ENCODE results near the gene RFC2. TPM values are rescaled to one million over a fixed set of nuclear protein-coding genes. Genes with fewer than 3 reads are reported as not detected.
"Not testable (repeated sequence)": the region's sequence is repeated elsewhere in the genome, so short reads cannot be mapped to it uniquely, and the experiment has no call there.

Gene RFC2
- total RNA-seq, 1 donor from 2014 or later: 15.7 TPM

GRCh38 chr7:74283858-74284447 lies 29.8 kb upstream of the RFC2 start:
- DNase-seq (ENCODE audit: low read depth in 2 of 2): no peak

- no peak for DNase-seq (ENCODE audit: low read depth in 2 of 2)
Observed at GRCh38 chr7:74282748-74283459, 28.7 kb upstream of the RFC2 start.

DNA sequence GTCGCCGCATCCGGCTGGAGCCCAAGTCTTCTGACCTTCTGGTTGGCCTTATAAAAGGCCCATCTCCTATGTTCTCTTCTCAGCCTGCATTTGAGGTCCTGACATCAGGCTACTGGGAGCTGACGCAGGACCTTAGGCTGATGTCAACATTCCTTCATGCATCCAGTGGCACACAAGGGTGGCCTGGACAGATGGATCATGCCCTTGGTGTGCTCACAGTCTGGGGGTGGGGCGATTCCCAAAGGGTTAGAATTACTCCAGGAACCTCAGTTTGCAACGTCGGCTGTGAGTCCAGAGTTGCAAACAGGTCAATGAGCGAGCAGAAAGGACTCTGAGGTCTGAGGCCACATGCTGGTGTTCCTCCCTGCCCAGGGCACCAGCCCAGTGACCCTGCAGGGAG lies 26.8 kb upstream of the RFC2 start:
- no peak for DNase-seq (ENCODE audit: low read depth in 2 of 2)

DNA sequence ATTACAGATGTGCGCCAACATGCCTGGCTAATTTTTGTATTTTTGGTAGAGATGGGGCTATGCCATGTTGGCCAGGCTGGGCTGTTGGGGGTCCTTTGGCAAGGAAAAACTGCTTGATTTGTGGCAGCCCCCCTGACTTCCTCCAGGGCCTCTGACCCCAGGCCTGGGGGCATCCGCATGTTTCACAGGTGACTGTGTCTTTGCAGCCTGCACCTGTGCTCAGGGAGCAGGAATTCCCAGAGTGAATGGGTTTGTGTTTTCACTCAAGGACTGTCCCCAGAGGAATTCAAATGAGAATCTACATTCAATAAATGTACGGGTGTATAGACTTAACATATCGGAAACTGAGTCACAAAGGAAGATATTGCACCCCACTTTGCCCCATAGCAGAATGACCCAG lies 23.4 kb upstream of the RFC2 start:
- DNase-seq (ENCODE audit: low read depth in 2 of 2): no peak

DNA sequence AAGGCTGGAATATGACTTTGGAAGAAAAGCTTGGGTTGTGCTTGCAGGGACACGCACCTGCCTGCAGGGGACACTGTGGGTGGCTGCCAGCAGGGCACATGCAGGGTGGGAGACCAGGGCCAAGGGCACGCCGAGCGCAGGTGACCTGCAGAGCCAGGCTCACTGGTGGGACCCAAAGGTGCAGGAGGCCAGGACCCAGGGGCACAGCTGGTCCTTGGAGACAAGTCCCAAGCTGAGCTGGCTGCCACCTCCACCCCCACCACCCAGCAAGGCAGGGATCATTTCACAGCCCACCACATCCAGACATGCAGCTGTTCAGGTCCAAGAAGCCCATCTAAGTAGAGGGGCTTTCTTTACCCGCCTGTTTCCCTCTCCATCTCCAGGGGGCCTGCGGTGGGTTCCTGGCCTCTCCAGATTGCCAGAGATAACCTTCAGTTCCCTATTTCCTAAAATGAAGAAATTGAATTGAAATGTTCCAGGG lies 21.2 kb upstream of the RFC2 start:
- peak; percentile 51 to 61 for DNase-seq (ENCODE audit: low read depth in 2 of 2)

DNA sequence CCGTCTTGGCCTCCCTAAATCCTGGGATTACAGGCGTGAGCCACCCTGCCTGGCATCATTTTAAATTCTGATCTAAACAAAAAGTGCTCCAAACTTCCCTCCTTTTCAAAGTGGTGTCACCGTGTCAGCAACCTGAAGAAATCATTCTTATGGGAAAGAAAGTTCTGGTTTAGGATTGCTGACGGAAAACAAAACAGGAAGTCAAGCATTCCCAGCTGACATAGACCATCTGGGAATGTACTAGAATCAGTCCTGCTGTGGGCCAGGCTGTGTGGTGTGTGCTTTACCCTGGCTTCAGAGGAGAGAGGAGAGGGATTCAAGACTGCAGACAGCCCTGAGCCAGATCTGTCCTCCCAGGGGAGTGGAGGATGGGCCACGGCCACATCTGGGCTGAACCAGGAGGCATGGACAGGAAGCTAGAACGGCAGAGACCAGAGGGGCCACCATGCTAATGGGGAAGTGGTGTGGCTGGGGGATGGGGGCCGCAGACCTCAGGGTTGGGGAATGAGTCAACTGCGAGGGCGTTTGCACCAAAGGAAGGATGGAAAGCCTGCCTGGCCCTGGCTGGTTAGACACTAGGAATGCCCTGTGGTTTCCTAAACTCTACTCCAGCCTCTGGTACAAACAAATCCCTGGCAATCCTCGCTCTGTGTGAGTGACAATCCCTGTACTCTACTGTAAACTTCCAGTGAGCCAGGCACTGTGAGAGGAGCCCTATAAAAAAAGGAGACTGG lies 18.3 kb upstream of the RFC2 start:
- peak; percentile 90 to 91 for DNase-seq (ENCODE audit: low read depth in 2 of 2)

DNA sequence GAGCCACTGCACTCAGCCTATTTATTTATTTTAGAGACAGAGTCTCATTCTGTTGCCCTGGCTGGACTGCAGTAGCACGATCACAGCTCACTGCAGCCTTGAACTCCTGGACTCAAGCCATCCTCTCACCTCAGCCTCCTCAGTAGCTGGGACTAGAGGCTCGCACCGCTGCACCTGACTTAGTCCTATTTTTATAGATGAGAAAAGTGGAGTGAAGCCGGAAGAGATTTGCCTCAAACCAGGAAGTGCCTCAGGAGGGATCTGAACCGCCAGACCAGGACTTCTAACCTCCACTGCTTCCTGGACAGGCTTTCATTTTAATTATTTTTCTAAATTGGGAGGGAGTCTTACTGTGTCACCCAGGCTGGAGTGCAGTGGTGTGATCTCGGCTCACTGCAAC lies 17.5 kb upstream of the RFC2 start:
- DNase-seq (ENCODE audit: low read depth in 2 of 2): peak; percentile 56 to 79

- peak; percentile 66 to 76 for DNase-seq (ENCODE audit: low read depth in 2 of 2)
Observed at GRCh38 chr7:74269757-74270277, 15.6 kb upstream of the RFC2 start.

DNA sequence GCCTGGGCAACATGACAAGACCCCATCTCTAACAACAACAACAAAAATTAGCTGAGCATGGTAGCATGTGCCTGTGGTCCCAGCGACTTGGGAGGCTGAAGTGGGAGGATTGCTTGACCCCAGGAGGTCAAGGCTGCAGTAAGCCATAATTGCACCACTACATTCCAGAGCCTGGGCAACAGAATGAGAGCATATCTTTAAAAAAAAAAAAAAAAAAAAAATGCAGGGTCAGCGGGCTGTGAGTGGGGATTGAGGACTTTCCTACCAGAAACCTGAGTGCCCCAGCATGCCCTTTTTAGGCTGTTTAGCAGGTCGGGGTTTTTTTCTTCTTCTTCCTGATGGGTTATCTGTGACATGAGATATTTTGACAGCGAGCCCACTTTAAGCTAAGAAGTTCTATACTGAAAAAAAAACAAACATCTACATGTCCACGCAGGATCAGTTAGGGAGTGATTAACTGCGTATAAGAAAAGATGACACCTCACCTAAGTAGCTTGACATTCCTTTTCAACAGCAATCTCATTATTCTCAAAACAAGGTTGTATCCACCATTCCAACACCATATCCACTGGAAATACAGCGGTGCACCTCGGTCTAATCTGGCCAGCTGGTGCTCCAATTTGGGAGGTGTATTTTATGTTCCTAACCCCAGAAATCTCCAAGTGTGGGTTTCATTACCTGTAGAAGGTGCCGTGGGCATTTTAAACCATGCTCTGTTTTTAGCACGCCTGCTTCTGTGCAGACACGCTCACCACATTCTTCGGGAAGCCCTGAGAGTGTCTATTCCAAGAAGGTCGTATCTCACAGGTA lies 13.8 kb upstream of the RFC2 start:
- no peak for DNase-seq (ENCODE audit: low read depth in 2 of 2)

DNA sequence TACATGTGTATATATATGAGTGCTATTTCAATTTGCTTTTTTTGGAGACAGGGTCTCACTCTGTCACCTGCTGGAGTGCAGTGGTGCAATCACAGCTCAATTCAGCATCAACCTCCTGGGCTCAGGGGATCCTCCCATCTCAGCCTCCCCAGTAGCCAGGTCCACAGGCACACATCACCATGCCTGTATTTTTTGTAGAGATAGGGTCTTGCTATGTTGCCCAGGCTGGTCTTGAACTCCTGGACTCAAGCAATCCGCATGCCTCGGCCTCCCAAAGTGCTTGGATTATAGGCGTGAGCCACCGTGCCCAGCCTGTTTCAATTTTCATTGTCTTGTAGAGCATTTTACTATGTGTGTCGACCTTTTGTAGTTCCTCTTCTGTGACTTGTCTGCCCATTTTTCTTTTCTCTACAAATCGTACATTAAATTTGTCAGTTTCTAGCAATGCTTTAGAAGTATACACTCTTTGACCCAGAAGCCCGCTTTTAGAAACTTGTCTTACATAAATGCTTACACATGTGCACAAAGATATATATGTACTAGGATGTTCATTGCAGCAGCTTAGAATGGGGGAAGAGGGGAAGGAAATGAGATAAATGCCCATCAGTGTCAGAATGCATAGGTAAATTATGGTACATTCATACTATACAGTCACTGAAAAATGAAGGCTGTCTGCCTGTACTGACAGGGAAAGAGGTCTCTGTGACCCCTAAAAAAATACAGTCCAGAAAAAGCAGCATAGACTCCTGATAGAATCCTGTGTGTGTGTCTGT lies 12.2 kb upstream of the RFC2 start:
- no peak for DNase-seq (ENCODE audit: low read depth in 2 of 2)

- DNase-seq (ENCODE audit: low read depth in 2 of 2): no peak
Observed at GRCh38 chr7:74263399-74264120, 9.4 kb upstream of the RFC2 start.

- DNase-seq (ENCODE audit: low read depth in 2 of 2): peak in 1 of 2 donors; percentile 20
Observed at GRCh38 chr7:74262639-74263398, 8.6 kb upstream of the RFC2 start.

- no peak for DNase-seq (ENCODE audit: low read depth in 2 of 2)
Observed at GRCh38 chr7:74258639-74259038, 4.4 kb upstream of the RFC2 start.

DNA sequence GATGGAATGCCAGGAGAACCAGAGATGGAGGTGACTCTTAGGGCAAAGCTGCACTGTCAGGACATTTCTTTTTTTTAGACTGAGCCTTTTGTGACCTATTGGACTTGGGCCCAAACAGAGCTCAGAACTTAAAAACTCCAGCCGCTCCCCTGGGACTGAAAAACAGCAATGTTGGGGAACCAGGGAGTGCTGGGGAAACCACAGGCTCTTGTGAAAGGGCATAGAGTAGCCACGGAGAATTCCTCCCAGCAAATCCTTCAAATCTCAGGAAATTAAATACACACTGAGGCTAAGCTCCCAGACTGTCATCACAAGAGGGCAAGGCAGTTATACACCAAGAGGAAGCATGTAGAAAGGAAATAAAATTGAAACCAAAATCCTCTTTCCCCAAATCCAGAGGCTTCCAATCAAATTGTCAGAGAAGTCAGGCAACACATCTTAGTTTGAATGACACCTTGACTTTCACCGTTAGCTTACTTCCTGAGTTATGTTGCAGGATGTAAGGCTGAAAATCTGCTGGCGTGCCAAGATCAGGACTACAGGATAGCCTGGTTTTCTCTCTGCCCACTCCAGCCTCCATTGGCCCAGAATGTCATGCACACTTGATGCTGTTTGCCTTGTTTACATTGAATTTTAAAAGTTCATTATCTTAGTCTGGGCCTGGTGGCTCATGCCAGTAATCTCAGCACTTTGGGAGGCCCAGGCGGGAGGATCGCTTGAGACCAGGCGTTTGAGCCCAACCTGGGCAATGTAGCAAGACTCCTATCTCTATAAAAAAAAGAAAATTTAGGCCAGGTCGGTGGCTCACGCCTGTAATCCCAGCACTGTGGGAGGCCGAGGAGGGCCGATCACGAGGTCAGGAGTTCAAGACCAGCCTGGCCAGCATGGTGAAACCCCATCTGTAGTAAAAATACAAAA lies 2.6 kb upstream of the RFC2 start:
- peak in 1 of 2 donors; percentile 35 for DNase-seq (ENCODE audit: low read depth in 2 of 2)

DNA sequence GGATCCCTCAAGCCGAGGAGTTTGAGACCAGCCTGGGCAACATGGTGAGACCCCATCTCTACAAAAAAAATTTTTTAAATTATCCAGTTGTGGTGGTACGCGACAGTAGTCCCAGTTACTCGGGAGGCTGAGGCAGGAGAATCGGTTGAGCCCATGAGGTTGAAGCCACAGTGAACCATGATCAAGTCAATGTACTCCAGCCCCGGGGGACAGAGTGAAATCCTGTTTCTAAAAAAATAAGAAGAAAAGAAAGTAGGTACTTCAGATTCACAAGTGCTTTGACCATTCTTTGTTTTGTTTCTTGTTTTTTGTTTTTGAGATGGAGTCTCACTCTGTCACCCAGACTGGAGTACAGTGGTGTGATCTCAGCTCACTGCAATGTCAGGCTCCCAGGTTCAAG lies 1.3 kb upstream of the RFC2 start:
- not testable (repeated sequence) for DNase-seq (ENCODE audit: low read depth in 2 of 2)

DNA sequence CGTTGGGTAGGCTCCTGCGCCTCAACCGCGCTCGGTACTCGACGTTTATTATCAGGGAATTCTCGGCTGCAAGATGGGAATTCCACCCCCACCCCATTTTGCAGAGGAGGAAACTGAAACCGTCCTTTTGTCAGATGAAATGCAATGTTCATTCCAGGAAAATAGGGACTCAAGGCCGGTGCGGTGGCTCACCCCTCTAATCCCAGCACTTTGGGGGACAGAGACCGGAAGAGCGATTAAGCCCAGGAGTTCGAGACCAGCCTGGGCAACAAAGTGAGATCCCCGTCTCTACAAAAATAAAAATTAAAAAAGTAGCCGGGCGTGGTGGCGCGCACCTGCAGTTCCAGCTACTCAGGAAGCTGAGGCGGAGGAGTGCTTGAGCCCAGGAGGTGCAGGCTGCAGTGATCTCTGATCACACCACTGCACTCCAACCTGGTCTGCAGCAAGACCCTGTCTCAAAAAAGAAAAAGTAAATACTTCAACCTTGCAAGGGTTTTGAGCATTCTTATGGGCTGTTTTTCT lies 720 bp upstream of the RFC2 start:
- no peak for DNase-seq (ENCODE audit: low read depth in 2 of 2)

DNA sequence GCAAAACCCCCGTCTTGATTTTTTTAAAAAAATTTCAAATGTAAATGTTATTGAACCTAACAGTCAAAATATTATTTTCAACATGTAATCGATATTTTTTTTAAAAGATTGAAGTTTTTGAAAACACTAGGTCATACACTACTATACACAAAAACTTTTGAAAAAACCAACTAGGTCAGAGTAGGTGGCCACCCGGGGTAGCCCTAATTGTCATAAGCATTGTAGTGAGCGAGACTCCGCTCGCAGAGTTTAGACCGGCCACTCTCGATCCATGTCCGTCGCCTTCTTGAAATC lies 417 bp downstream of the RFC2 start:
- peak in 1 of 2 donors; percentile 27 for DNase-seq (ENCODE audit: low read depth in 2 of 2)

DNA sequence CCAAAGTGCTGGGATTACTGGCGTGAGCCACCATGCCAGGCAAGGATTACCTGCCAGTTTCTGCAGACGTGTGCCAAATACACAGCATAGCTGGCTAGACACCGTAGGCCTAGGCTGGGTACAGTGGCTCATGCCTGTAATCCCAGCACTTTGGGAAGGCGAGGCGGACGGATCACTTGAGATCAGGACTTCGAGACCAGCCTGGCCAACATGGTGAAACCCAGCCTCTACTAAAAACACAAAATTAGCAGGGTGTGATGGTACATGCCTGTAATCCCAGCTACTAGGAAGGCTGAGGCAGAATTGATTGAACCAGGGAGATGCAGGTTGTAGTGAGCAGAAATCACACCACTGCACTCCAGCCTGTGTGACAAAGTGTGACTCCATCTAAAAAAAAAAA lies 868 bp downstream of the RFC2 start:
- DNase-seq (ENCODE audit: low read depth in 2 of 2): no peak
